PC-3 (cell line): ENCODE results near the gene MAD1L1. TPM values are rescaled to one million over a fixed set of nuclear protein-coding genes. Genes with fewer than 3 reads are reported as not detected.

Source experiments
- ATAC-seq: fragments of 200-7000 bp; cut with Tn5 transposase; 2 replicates; pipeline ENCODE4 v1.9.1; 2020; ENCODE audit warnings: mild to moderate bottlenecking, moderate library complexity
- BruUV-seq: library from RNA; stranded (reverse); fragments of 400-500 nt; replicated peaks from 2 replicates; lab custom pipeline; 2021; lab: Mats Ljungman, UMichigan
- CTCF ChIA-PET: fragments of 300-600 bp; sonication (Branson Sonifier 250); formaldehyde crosslinking; loops from one replicate; lab custom pipeline; 2022; ENCODE audit warnings: antibody characterized with exemption; lab: Charles Lee
- POLR2A ChIA-PET: fragments of 300-600 bp; sonication (Branson Sonifier 250); formaldehyde crosslinking; loops from one replicate; lab custom pipeline; 2022; ENCODE audit warnings: antibody characterized with exemption; ENCODE audit not compliant: unreplicated experiment; lab: Charles Lee
- DNase-seq: peaks from one replicate; pipeline ENCODE4 v3.0.0-alpha.2; 2015
- H2AFZ ChIP-seq: fragments of 300-600 bp; sonication (generic); 2 replicates; pipeline ENCODE4 v1.6.0; 2016; ENCODE audit warnings: antibody characterized with exemption, low read length
- H3F3A ChIP-seq: fragments of 300-600 bp; sonication (generic); one replicate; pipeline ENCODE4 v1.6.0; 2017; ENCODE audit warnings: antibody characterized with exemption, low read length, control low read depth, mild to moderate bottlenecking; ENCODE audit not compliant: unreplicated experiment
- H3K27ac ChIP-seq: fragments of 300-600 bp; sonication (generic); 2 replicates; pipeline ENCODE4 v1.5.1; 2016; ENCODE audit warnings: mild to moderate bottlenecking, low read length
- H3K27me3 ChIP-seq: fragments of 300-600 bp; sonication (generic); 2 replicates; pipeline ENCODE4 v1.6.1; 2016; ENCODE audit warnings: low read length, mixed read lengths
- H3K36me3 ChIP-seq: fragments of 300-600 bp; sonication (generic); 2 replicates; pipeline ENCODE4 v1.6.1; 2016; ENCODE audit warnings: low read depth, mixed run types, low read length, mixed read lengths
- H3K4me1 ChIP-seq: fragments of 300-600 bp; sonication (generic); 2 replicates; pipeline ENCODE4 v1.5.1; 2016; ENCODE audit warnings: low read length; ENCODE audit not compliant: insufficient read depth
- H3K4me2 ChIP-seq: fragments of 300-600 bp; sonication (generic); 2 replicates; pipeline ENCODE4 v1.6.0; 2016; ENCODE audit warnings: low read length
- H3K4me3 ChIP-seq: fragments of 300-600 bp; sonication (generic); 2 replicates; pipeline ENCODE4 v1.5.1; 2016; ENCODE audit warnings: mild to moderate bottlenecking, low read length, mixed read lengths
- H3K79me2 ChIP-seq: fragments of 300-600 bp; sonication (generic); 2 replicates; pipeline ENCODE4 v1.6.1; 2017; ENCODE audit warnings: low read length, mixed read lengths
- H3K9ac ChIP-seq: fragments of 300-600 bp; sonication (generic); 2 replicates; pipeline ENCODE4 v1.6.0; 2016; ENCODE audit warnings: mild to moderate bottlenecking, low read length
- H3K9me2 ChIP-seq: fragments of 300-600 bp; sonication (generic); replicated peaks from 2 replicates; pipeline ENCODE4 v1.6.1; 2016; ENCODE audit warnings: mixed run types, low read length, mixed read lengths
- H3K9me3 ChIP-seq: fragments of 300-600 bp; sonication (generic); 2 replicates; pipeline ENCODE4 v1.6.1; 2016; ENCODE audit warnings: low read length, mixed read lengths
- H4K20me1 ChIP-seq: fragments of 300-600 bp; sonication (generic); 2 replicates; pipeline ENCODE4 v1.6.1; 2016; ENCODE audit warnings: low read length, mixed read lengths
- CTCF ChIP-seq: fragments of 300-600 bp; sonication (generic); conservative IDR thresholded peaks from 2 replicates; pipeline ENCODE4 v1.5.1; 2017; ENCODE audit warnings: antibody characterized with exemption, low read depth, mild to moderate bottlenecking, low read length
- EZH2 ChIP-seq: fragments of 300-600 bp; sonication (generic); IDR thresholded peaks from one replicate; pipeline ENCODE4 v1.6.1; 2017; ENCODE audit warnings: antibody characterized with exemption, mild to moderate bottlenecking, low read length; ENCODE audit not compliant: unreplicated experiment
- EZH2phosphoT487 ChIP-seq: fragments of 300-600 bp; sonication (generic); IDR thresholded peaks from 2 replicates; pipeline ENCODE4 v1.6.1; 2018; ENCODE audit warnings: mild to moderate bottlenecking, antibody characterized with exemption, low read length, borderline replicate concordance
- intact Hi-C: fragments of 100-400 bp; cut with micrococcal nuclease; formaldehyde crosslinking; loops from 2 replicates; pipeline ENCODE4 v1.9.0; 2023
- total RNA-seq: library from RNA; depleted of rRNA; stranded (reverse); fragments of >200 nt; gene quantifications from 2 replicates; pipeline ENCODE4 v1.2.3, GENCODE V29; 2014

The MAD1L1 gene
- total RNA-seq, 1 experiment from 2014 or later, result 88.4 TPM

DNA sequence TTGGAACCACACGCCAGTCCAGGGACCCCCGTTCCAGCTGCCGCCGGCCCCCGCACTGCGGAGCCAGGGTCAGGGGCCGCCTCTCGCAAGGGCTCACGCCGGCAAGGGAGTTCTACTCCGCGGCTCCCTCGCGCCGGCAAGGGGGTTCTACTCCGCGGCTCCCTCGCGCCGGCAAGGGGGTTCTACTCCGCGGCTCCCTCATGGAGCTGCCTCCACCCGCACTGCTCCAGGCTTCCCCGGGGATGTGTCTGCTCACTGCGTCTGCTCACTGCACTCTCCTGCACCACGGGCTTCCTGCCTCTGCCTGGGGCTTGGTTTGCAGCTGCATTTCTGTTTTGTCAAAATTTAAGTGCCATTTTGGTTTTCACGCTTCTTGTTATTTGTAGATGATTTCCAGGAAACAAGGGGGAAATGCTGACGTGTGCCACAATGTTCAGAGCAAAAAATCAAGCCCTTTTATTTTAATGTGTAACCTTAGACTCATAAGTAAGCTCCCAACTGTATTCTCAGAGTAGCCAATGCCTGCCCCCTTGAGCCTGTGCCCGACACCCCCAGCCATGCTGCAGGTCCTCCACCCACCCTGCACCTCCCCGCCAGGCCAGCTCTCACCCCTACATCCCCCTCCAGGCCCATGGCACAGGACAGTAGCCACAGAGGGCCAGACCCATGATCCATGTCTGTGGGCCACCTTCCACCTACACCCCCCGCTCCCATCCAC is 246.2 kb downstream of the MAD1L1 start:
- Histone ChIP-seq H3K9me3 (no peaks in the 10 kb centered on the region), H3K4me3 (no peak overlapping the region), H3K4me1 (no peaks in the 10 kb centered on the region), H3K27me3 (no peaks in the 10 kb centered on the region), H3K36me3 (no peaks in the 10 kb centered on the region), H3K4me2 (no peak overlapping the region), H3K27ac (no peak overlapping the region), H2AFZ (no peak overlapping the region), H3F3A (no peaks in the 10 kb centered on the region), H3K9me2 (no peaks in the 10 kb centered on the region), H3K79me2 (no peaks in the 10 kb centered on the region), H4K20me1 (no peaks in the 10 kb centered on the region), H3K9ac (no peak overlapping the region)
- CTCF ChIA-PET, result no interaction called here
- intact Hi-C loops, result no loop called here
- no TSS peak for BruUV-seq
- POLR2A ChIA-PET, result no interaction called here
- TF ChIP-seq CTCF (no peak), EZH2phosphoT487 (no peak), EZH2 (no peak)
- no peak for ATAC-seq
- no peak for DNase-seq

- intact Hi-C loops, result no loop called here
- TF ChIP-seq EZH2phosphoT487 (no peak), EZH2 (no peak)
- ChIA-PET CTCF (no interaction called here), POLR2A (no interaction called here)
- H3K9me3 ChIP-seq, result no peaks in the 10 kb centered on the region
- no peaks in the 10 kb centered on the region for H3K36me3 ChIP-seq
- H3K27ac ChIP-seq, result no peak overlapping the region
- no peak for DNase-seq
- no peak overlapping the region for H2AFZ ChIP-seq
- H3K4me3 ChIP-seq, result no peak overlapping the region
- no peaks in the 10 kb centered on the region for H3K27me3 ChIP-seq
- H3K79me2 ChIP-seq, result no peaks in the 10 kb centered on the region
- no peak overlapping the region for H3K4me2 ChIP-seq
- no peaks in the 10 kb centered on the region for H3K4me1 ChIP-seq
- no peaks in the 10 kb centered on the region for H3F3A ChIP-seq
- no peaks in the 10 kb centered on the region for H3K9me2 ChIP-seq
- BruUV-seq, result no TSS peak
- no peaks in the 10 kb centered on the region for H4K20me1 ChIP-seq
- no peak overlapping the region for H3K9ac ChIP-seq
- no peak for ATAC-seq
Observed at GRCh38 chr7:1985936-1986335, 246.8 kb downstream of the MAD1L1 start.

GRCh38 chr7:1985042-1985441 is 247.7 kb downstream of the MAD1L1 start:
- POLR2A ChIA-PET, result no interaction called here
- no peak for TF ChIP-seq EZH2
- no peak for TF ChIP-seq EZH2phosphoT487
- TF ChIP-seq CTCF, result no peak
- Histone ChIP-seq H3K36me3 (no peaks in the 10 kb centered on the region), H3K4me3 (no peak overlapping the region), H3K4me2 (no peak overlapping the region), H3K4me1 (no peaks in the 10 kb centered on the region), H3F3A (no peaks in the 10 kb centered on the region), H3K27ac (no peak overlapping the region), H3K9me3 (no peaks in the 10 kb centered on the region), H4K20me1 (no peaks in the 10 kb centered on the region), H3K9me2 (no peaks in the 10 kb centered on the region), H3K27me3 (no peaks in the 10 kb centered on the region), H2AFZ (no peak overlapping the region), H3K79me2 (no peaks in the 10 kb centered on the region), H3K9ac (no peak overlapping the region)
- BruUV-seq, result no TSS peak
- ATAC-seq (no peak), DNase-seq (no peak)
- intact Hi-C loops, result no loop called here
- CTCF ChIA-PET, result no interaction called here
